GM12872 (cell line): ENCODE data around the gene IL18BP.

Source experiments
- CTCF ChIP-seq: IDR thresholded peaks from 3 replicates; pipeline ENCODE4 v1.5.1; 2011; ENCODE audit warnings: low read depth, mild to moderate bottlenecking, low read length, moderate library complexity; ENCODE audit not compliant: insufficient read depth

Gene IL18BP

GRCh38 chr11:72040491-72041363 lies 42.0 kb downstream of the IL18BP start:
- no peak for TF ChIP-seq CTCF

- TF ChIP-seq CTCF, result no peak
These were observed 42.8 kb downstream of the IL18BP start for GRCh38 chr11:72041364-72042063.

- no peak for TF ChIP-seq CTCF
These were observed 43.5 kb downstream of the IL18BP start for GRCh38 chr11:72042064-72042745.

- no peak for TF ChIP-seq CTCF
These were observed 47.1 kb downstream of the IL18BP start for GRCh38 chr11:72045849-72046248.

- no peak for TF ChIP-seq CTCF
These were observed 50.2 kb downstream of the IL18BP start for GRCh38 chr11:72048766-72049460.
